HG03025 (cell line): ENCODE results near the gene THADA.
A peak's percentile ranks its signal among the peaks of the same experiment; 100 is the strongest.
"Not testable (repeated sequence)": the region's sequence is repeated elsewhere in the genome, so short reads cannot be mapped to it uniquely, and the experiment has no call there.

Experiments used
- ATAC-seq: cut with Tn5 transposase; IDR thresholded peaks from one replicate; pipeline ENCODE4 v1.9.1; 2021; ENCODE audit warnings: mild to moderate bottlenecking, moderate library complexity; ENCODE audit not compliant: unreplicated experiment, low FRiP score

Gene THADA

GRCh38 chr2:43600596-43600995 lies 4.8 kb upstream of the THADA start:
- ATAC-seq = not testable (repeated sequence)

DNA sequence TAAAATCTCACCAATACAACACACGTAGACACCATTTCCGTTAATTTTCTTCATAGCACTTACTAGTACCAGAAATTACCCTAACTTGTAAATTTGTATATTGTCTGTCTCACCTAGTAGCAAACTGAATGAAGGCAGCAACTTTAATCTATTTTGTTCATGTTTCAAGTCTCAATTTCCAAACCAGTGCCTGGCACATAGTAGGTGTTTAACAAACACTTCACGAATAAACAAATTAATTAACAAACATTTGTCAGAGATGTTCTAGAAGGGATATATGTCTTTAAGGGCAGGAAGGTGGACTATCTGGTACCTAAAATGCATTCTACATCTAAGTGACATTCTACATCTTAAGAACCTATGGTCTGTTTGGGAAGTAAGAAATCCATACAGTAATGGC lies 963 bp downstream of the THADA start:
- ATAC-seq = no peak

GRCh38 chr2:43593254-43593653 lies 2.6 kb downstream of the THADA start:
- no peak for ATAC-seq

GRCh38 chr2:43592443-43592842 lies 3.4 kb downstream of the THADA start:
- no peak for ATAC-seq

GRCh38 chr2:43585708-43586107 lies 10.1 kb downstream of the THADA start:
- no peak for ATAC-seq

GRCh38 chr2:43579275-43579981 lies 16.4 kb downstream of the THADA start:
- no peak for ATAC-seq

- no peak for ATAC-seq
These were observed 18.6 kb downstream of the THADA start for GRCh38 chr2:43576981-43577892.

DNA sequence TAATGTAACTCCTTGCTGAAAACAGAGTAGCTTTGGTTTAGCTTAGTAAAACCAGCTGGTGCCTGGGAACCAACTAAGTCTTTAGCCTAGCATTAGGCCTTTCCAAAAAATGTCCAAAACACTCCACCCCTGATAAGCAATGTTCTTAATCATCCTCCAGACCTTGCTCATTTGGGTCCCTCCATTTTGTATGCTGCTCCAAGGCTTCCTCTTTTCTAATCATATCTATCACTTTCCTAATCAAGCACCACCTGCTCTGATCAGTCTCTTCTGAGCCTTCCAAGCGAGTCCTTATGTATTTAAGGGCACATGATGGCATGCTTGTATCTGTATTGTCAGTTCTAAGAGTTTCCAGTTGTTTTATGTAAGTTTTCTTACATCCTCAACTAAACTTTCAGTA lies 23.6 kb downstream of the THADA start:
- no peak for ATAC-seq

DNA sequence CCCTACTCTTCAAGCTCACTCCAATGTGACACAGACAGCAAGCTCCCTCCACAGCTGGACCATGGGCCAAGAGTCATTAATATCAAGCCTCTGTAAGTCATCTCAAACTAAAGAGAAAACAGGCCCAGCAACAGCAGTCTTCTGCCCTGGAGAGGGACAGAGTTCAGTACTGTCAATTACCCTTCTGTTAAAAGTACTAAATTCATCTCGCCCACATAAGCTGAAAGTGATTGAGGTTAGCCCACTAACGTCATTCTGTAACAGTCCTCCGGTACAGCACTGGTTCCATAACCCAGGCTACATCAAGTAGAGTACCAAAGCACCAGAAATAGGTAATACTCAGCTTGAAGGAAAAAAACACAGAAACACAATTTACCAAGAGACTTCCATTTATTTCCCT lies 25.9 kb downstream of the THADA start:
- peak; percentile 43 for ATAC-seq

GRCh38 chr2:43568228-43568627 lies 27.6 kb downstream of the THADA start:
- ATAC-seq = no peak

DNA sequence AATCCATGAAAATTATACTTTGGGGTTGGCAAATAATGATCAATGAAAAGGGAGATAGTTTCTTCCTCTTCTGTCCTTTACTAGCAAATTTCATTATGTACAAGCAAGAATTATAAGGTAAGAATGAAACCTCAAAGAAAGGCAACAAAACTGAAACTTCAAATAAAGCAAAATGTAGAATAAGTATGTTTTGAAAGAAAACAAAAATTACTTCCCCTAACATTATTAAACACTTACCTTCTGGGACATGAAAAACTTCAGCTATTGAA lies 29.4 kb downstream of the THADA start:
- no peak for ATAC-seq

GRCh38 chr2:43563679-43564078 lies 32.2 kb downstream of the THADA start:
- no peak for ATAC-seq

- ATAC-seq = no peak
These were observed 35.6 kb downstream of the THADA start for GRCh38 chr2:43560231-43560547.

GRCh38 chr2:43559391-43560230 lies 36.2 kb downstream of the THADA start:
- peak; percentile 94 for ATAC-seq

- no peak for ATAC-seq
These were observed 38.6 kb downstream of the THADA start for GRCh38 chr2:43557196-43557595.

GRCh38 chr2:43556256-43556655 lies 39.6 kb downstream of the THADA start:
- no peak for ATAC-seq

DNA sequence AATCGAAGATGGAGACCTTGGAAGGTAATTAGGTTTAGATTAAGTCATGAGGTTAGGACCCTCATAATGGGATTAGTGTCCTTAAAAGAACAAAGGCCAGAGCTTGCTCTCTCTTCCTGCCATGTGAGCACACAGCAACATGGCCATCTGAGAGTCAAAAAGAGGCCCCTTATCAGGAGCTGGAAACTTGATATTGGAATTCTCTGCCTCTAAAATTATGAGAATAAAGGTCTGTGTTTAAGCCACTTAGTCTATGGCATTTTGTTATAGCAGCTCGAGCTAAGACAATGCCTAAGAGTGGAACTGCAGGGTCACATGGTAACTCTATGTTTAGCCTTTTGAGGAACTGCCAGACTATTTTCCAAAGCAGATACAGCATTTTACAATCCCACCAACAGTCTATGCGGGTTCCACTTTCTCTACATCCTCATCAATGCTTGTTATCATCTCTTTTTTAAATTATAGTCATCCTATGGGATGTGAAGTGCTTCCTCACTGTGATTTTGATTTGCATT lies 42.4 kb downstream of the THADA start:
- ATAC-seq = no peak

DNA sequence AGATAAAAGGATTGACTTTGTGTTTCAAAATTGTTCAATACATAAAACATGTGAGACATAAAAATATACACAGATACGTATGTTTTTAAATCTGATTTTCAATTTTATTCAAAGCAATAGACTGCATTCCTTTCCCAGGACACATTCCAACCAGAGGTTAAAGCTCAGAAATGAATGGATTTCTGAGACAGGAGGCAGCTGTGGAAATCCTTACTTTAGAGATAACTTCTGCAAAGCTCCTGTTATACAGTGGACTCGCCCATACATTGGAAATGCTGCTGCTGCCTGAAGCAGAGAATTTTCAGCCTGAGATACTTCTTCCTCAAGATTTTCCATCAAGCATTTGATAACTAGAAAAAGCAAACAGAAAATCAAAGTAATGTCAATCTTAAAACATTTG lies 43.8 kb downstream of the THADA start:
- ATAC-seq = no peak

- not testable (repeated sequence) for ATAC-seq
These were observed 47.5 kb downstream of the THADA start for GRCh38 chr2:43548381-43548780.

- ATAC-seq = no peak
These were observed 53.4 kb downstream of the THADA start for GRCh38 chr2:43542285-43542933.

GRCh38 chr2:43541165-43541564 lies 54.7 kb downstream of the THADA start:
- ATAC-seq = no peak
